Vagina (tissue), 2 donors: ENCODE measurements around the gene B4GALT6. TPM values are rescaled to one million over a fixed set of nuclear protein-coding genes. Genes with fewer than 3 reads are reported as not detected.

Source experiments
- DNase-seq, 2 donors: peaks; one replicate each; pipeline ENCODE4 v3.0.0-alpha.2; 2017; ENCODE audit errors: extremely low spot score in 2 of 2
- H3K27ac ChIP-seq: fragments of 200-600 bp; sonication (generic); one replicate; pipeline ENCODE4 v1.5.1; 2019
- H3K27me3 ChIP-seq: fragments of 200-600 bp; sonication (generic); one replicate; pipeline ENCODE4 v1.5.1; 2019
- H3K36me3 ChIP-seq, 2 donors: fragments of 200-600 bp; sonication (generic); one replicate each; pipeline ENCODE4 v1.5.1; 2017 to 2019
- H3K4me1 ChIP-seq: fragments of 200-600 bp; sonication (generic); one replicate; pipeline ENCODE4 v1.5.1; 2019
- H3K4me3 ChIP-seq, 2 donors: fragments of 200-600 bp; sonication (generic); 1 replicate in 1 of 2; 2 replicates in 1 of 2; pipeline ENCODE4 v1.5.1; 2016 to 2019
- H3K9me3 ChIP-seq: fragments of 200-600 bp; sonication (generic); one replicate; pipeline ENCODE4 v1.5.1; 2019
- CTCF ChIP-seq, 3 experiments: fragments of 450-650 bp in 2 of 3; fragments of 200-600 bp in 1 of 3; sonication (generic) in 1 of 3; IDR thresholded peaks; one replicate each; pipeline ENCODE4 v1.5.1; 2017 to 2019; ENCODE audit warnings: antibody characterized with exemption in 3 of 3, mild to moderate bottlenecking in 2 of 3, moderate library complexity in 2 of 3
- POLR2A ChIP-seq, 2 donors: fragments of 450-650 bp; IDR thresholded peaks; one replicate each; pipeline ENCODE4 v1.6.1; 2017; ENCODE audit warnings: antibody characterized with exemption in 2 of 2, mild to moderate bottlenecking in 2 of 2, moderate library complexity in 2 of 2
- POLR2AphosphoS5 ChIP-seq, 2 donors: sonication (generic); formaldehyde crosslinking; IDR thresholded peaks; one replicate each; pipeline ENCODE4 v1.9.0; 2017; ENCODE audit warnings: antibody characterized with exemption in 2 of 2, mild to moderate bottlenecking in 2 of 2, low read depth in 1 of 2; ENCODE audit not compliant: insufficient read depth in 1 of 2
- intact Hi-C: fragments of 100-400 bp; cut with DNase I; formaldehyde crosslinking; loops from one replicate; pipeline ENCODE4 v1.15.1; 2023
- total RNA-seq: library from RNA; depleted of rRNA; stranded (reverse); fragments of >200 nt; gene quantifications from one replicate; pipeline ENCODE4 v1.2.3, GENCODE V29; 2016

Gene B4GALT6
- total RNA-seq, 1 donor from 2014 or later = 2.5 TPM

- intact Hi-C loops = no loop called here
- Histone ChIP-seq H3K9me3 (no peaks in the 10 kb centered on the region), H3K4me1 (no peaks in the 10 kb centered on the region), H3K36me3 (no peaks in the 10 kb centered on the region), H3K27ac (no peak overlapping the region), H3K4me3 (no peak overlapping the region), H3K27me3 (no peaks in the 10 kb centered on the region)
- DNase-seq = no peak
- TF ChIP-seq POLR2AphosphoS5 (IDR thresholded peaks at IDR 0.05; ENCODE audit: insufficient read depth in 1 of 2, low read depth in 1 of 2) = no peak
- TF ChIP-seq CTCF (IDR thresholded peaks at IDR 0.05) = no peak
- no peak for TF ChIP-seq POLR2A (IDR thresholded peaks at IDR 0.05)
Measured at GRCh38 chr18:31616586-31616985, 67.8 kb downstream of the B4GALT6 start.

DNA sequence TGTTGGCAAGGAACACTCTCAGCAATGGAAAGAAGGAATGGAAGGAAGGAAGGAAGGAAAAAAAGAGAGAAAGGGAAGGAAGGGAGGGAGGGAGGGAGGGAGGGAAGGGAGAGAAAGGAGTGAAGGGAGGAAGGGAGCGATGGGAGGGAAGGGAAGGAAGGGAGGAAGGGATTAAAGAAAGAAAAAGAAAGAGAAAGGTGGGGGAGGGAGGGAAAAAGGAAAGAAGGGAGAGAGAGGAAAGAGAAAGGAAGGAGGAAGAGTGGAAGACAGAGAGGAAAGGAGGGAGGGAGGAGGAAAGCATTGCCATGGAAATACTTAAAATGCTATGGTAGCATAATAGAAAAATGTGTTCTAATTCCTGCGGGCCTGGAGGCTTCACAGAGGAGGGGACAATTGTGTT lies 70.3 kb downstream of the B4GALT6 start:
- H3K9me3 ChIP-seq = no peaks in the 10 kb centered on the region
- intact Hi-C loops = no loop called here
- DNase-seq = no peak
- H3K4me3 ChIP-seq = no peak overlapping the region
- no peaks in the 10 kb centered on the region for H3K36me3 ChIP-seq
- no peaks in the 10 kb centered on the region for H3K27me3 ChIP-seq
- TF ChIP-seq POLR2A (IDR thresholded peaks at IDR 0.05) (no peak), POLR2AphosphoS5 (IDR thresholded peaks at IDR 0.05; ENCODE audit: insufficient read depth in 1 of 2, low read depth in 1 of 2) (no peak), CTCF (IDR thresholded peaks at IDR 0.05) (no peak)
- H3K4me1 ChIP-seq = no peaks in the 10 kb centered on the region
- H3K27ac ChIP-seq = no peak overlapping the region

DNA sequence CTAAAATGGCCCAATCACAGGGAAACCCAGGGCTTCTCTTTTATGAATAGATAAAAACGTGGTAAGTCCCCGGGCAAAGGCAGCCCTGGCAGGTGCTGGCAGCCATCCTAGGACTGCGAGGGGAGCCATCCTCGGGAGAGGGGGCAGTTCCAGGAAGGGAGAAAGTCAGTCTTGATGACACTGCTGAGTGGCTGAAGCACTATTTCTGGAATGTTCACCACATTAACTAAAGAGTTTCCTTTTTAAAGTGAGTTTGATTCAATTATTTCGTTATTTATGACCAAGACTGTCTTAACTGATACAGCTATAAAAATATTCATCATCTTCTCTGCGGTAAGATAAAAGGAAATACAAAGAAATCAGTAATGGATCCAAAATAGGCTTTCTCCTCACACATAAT lies 72.3 kb downstream of the B4GALT6 start:
- no peaks in the 10 kb centered on the region for H3K36me3 ChIP-seq
- intact Hi-C loops = no loop called here
- no peaks in the 10 kb centered on the region for H3K4me1 ChIP-seq
- H3K27me3 ChIP-seq = no peaks in the 10 kb centered on the region
- H3K9me3 ChIP-seq = no peaks in the 10 kb centered on the region
- no peak for DNase-seq
- TF ChIP-seq POLR2A (IDR thresholded peaks at IDR 0.05) (no peak), POLR2AphosphoS5 (IDR thresholded peaks at IDR 0.05; ENCODE audit: insufficient read depth in 1 of 2, low read depth in 1 of 2) (no peak), CTCF (IDR thresholded peaks at IDR 0.05) (no peak)
- H3K27ac ChIP-seq = no peak overlapping the region
- H3K4me3 ChIP-seq = no peak overlapping the region

DNA sequence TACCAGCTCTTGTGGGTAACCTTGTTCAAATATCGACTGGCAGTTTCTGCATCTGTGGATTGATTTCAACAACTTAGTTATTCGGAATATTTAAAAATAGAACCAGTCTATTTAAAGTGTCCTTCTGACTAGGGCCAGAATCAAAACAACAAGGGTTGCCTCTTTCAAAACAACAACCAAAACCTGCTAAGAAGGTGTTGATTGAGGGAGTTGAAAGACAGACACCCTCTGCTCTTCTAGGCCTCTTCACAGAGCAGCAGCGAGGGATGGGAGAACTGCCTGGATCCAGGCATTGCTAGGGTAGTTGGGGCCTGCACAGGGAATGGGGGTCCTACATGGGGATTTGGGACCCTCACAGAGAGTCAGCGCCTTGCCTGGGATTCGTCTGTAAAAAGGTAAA lies 72.9 kb downstream of the B4GALT6 start:
- Histone ChIP-seq H3K9me3 (no peaks in the 10 kb centered on the region), H3K4me3 (no peak overlapping the region), H3K36me3 (no peaks in the 10 kb centered on the region), H3K27ac (no peak overlapping the region), H3K27me3 (no peaks in the 10 kb centered on the region), H3K4me1 (no peaks in the 10 kb centered on the region)
- intact Hi-C loops = no loop called here
- TF ChIP-seq POLR2AphosphoS5 (IDR thresholded peaks at IDR 0.05; ENCODE audit: insufficient read depth in 1 of 2, low read depth in 1 of 2) (no peak), POLR2A (IDR thresholded peaks at IDR 0.05) (no peak), CTCF (IDR thresholded peaks at IDR 0.05) (no peak)
- DNase-seq = no peak

DNA sequence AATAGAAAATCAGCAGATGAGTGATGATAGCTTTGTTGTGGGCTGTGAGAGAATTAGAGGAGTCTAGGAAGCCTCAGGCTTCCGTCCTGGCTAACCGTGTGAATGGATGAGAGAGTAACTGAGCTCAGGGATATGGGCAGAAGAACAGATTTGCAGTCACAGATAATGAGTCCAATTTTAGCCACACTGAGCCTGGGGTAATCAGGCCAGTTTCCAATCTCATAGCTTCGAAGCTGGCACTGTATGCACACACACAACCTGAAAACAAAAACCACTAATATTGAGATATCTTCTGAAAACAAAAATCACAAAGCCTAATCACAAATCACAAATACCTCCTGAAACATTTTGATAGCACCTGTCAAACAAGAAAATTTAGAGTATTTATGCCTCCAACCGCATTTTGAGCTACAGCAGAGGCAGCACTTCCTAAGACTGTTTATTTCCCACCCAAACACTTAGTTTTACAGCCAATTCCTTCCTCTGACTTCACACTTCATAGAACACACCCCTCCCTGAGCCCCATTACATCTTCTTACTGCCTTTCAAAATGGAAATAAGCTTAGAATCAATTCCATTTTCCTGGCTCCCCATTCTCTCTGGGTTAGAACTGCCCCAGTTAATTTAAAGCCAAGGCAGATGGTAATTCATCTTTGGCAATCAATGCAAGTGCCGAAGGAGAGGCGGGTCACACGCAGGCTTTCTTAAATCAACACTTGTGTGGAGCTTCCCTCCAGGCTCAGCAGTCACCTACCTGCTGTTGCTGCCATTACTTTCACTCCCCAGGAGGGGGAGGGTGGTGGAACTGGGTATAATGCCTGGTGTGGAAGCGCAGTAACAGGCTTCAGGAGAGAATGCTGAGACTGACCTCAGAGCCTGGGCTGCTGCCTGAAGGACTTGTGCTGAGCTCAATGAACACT lies 73.8 kb downstream of the B4GALT6 start:
- Histone ChIP-seq H3K4me1 (no peaks in the 10 kb centered on the region), H3K4me3 (no peak overlapping the region), H3K9me3 (no peaks in the 10 kb centered on the region), H3K36me3 (no peaks in the 10 kb centered on the region), H3K27me3 (no peaks in the 10 kb centered on the region), H3K27ac (no peak overlapping the region)
- TF ChIP-seq POLR2AphosphoS5 (IDR thresholded peaks at IDR 0.05; ENCODE audit: insufficient read depth in 1 of 2, low read depth in 1 of 2) (no peak), POLR2A (IDR thresholded peaks at IDR 0.05) (no peak), CTCF (IDR thresholded peaks at IDR 0.05) (no peak)
- DNase-seq = no peak
- intact Hi-C loops = no loop called here
